HG03460 (cell line): ENCODE results near the gene OR6P1.

Source experiments
- ATAC-seq: cut with Tn5 transposase; IDR thresholded peaks from one replicate; pipeline ENCODE4 v1.9.1; 2021; ENCODE audit not compliant: unreplicated experiment

Gene OR6P1

GRCh38 chr1:158570480-158570879 lies at the start of gene OR6P1:
OR6P1 (minus strand) TSS chr1:158570580; CDS start chr1:158563604, 6,976 bp downstream.
- ATAC-seq: no peak

- ATAC-seq: no peak
Observed at GRCh38 chr1:158613764-158614163, 43.4 kb upstream of the OR6P1 start.

- ATAC-seq: no peak
Observed at GRCh38 chr1:158611916-158612315, 41.5 kb upstream of the OR6P1 start.

GRCh38 chr1:158607296-158607695 lies 36.9 kb upstream of the OR6P1 start:
- no peak for ATAC-seq

- ATAC-seq: no peak
Observed at GRCh38 chr1:158604968-158605367, 34.6 kb upstream of the OR6P1 start, which contains the start of gene OR10Z1. OR10Z1 (plus strand) TSS chr1:158605268; CDS start chr1:158606439, 1,171 bp downstream.

- ATAC-seq: no peak
Observed at GRCh38 chr1:158600735-158601134, 30.4 kb upstream of the OR6P1 start.

- no peak for ATAC-seq
Observed at GRCh38 chr1:158586942-158587341, 16.6 kb upstream of the OR6P1 start.

- ATAC-seq: no peak
Observed at GRCh38 chr1:158583962-158584361, 13.6 kb upstream of the OR6P1 start.

GRCh38 chr1:158579733-158580132 lies 9.4 kb upstream of the OR6P1 start, which contains the start of gene OR10X1:
OR10X1 (minus strand) TSS chr1:158579899; CDS start chr1:158579899, 0 bp downstream.
- ATAC-seq: no peak

- ATAC-seq: no peak
Observed at GRCh38 chr1:158577561-158577960, 7.2 kb upstream of the OR6P1 start.

GRCh38 chr1:158572226-158572625 lies 1.8 kb upstream of the OR6P1 start:
- no peak for ATAC-seq

GRCh38 chr1:158564608-158565007 lies 5.8 kb downstream of the OR6P1 start:
- ATAC-seq: no peak

GRCh38 chr1:158563853-158564252 lies 6.5 kb downstream of the OR6P1 start:
- no peak for ATAC-seq

- ATAC-seq: no peak
Observed at GRCh38 chr1:158559696-158560095, 10.7 kb downstream of the OR6P1 start.

GRCh38 chr1:158554352-158554751 lies 16.0 kb downstream of the OR6P1 start, which contains the start of gene OR6Y1:
OR6Y1 (minus strand) TSS chr1:158554405; CDS start chr1:158548105, 6,300 bp downstream.
- ATAC-seq: no peak

GRCh38 chr1:158552296-158552695 lies 18.1 kb downstream of the OR6P1 start:
- ATAC-seq: no peak

- ATAC-seq: no peak
Observed at GRCh38 chr1:158547533-158547932, 22.8 kb downstream of the OR6P1 start.

GRCh38 chr1:158537609-158538008 lies 32.8 kb downstream of the OR6P1 start:
- ATAC-seq: no peak

GRCh38 chr1:158534496-158534895 lies 35.9 kb downstream of the OR6P1 start:
- ATAC-seq: no peak

GRCh38 chr1:158527190-158527815 lies 43.1 kb downstream of the OR6P1 start:
- no peak for ATAC-seq

- ATAC-seq: no peak
Observed at GRCh38 chr1:158521666-158522058, 48.7 kb downstream of the OR6P1 start.

- no peak for ATAC-seq
Observed at GRCh38 chr1:158520955-158521665, 49.3 kb downstream of the OR6P1 start.
